ENCODE measurements around the gene TMEM145. TPM values are rescaled to one million over a fixed set of nuclear protein-coding genes. Genes with fewer than 3 reads are reported as not detected.
A peak's percentile ranks its signal among the peaks of the same experiment; 100 is the strongest.

The TMEM145 gene
- polyA plus RNA-seq, 1 donor (not counting 4 experiments of a cell fraction or from before 2014, with no cell fraction given) = not detected

- dilution Hi-C loops (cut with MboI; ENCODE audit: extremely low pct_ligation_motif_present, low sequenced_read_pairs) = no loop called here
Observed at GRCh38 chr19:42311657-42312056, 1.5 kb upstream of the TMEM145 start.

GRCh38 chr19:42312370-42312769 lies 739 bp upstream of the TMEM145 start:
- no peak overlapping the region for H3K4me3 ChIP-seq (ENCODE audit: control insufficient read depth in 2 of 3, extremely low read depth in 1 of 3, insufficient read depth in 2 of 3, low read depth in 1 of 3, low read length in 3 of 3)

More at GRCh38 chr19:42311657-42312056, 1.5 kb upstream of the TMEM145 start:
- Histone ChIP-seq H3K9me1 (ENCODE audit: control insufficient read depth, extremely low read depth, insufficient read depth, low read length) (no peaks in the 10 kb centered on the region), H2AFZ (ENCODE audit: control insufficient read depth, low read length) (no peak overlapping the region), H3K4me1 (ENCODE audit: control insufficient read depth, extremely low read depth, insufficient read depth, low read length) (no peaks in the 10 kb centered on the region), H3K79me2 (ENCODE audit: control insufficient read depth, insufficient read depth, low read length) (no peaks in the 10 kb centered on the region), H3K36me3 (ENCODE audit: control insufficient read depth in 2 of 2, extremely low read depth in 1 of 2, insufficient read depth in 2 of 2, low read length in 2 of 2) (no peaks in the 10 kb centered on the region), H3K4me2 (ENCODE audit: control insufficient read depth, extremely low read depth, insufficient read depth, low read depth, low read length) (no peak overlapping the region), H3K4me3 (ENCODE audit: control insufficient read depth in 2 of 3, extremely low read depth in 1 of 3, insufficient read depth in 2 of 3, low read depth in 1 of 3, low read length in 3 of 3) (no peak overlapping the region), H4K20me1 (ENCODE audit: control insufficient read depth, extremely low read depth, insufficient read depth, low read length) (no peaks in the 10 kb centered on the region), H3K27me3 (ENCODE audit: control insufficient read depth, extremely low read depth, insufficient read depth, low read length) (peaks cover 30% of the 10 kb centered on the region), H3K9me3 (ENCODE audit: control insufficient read depth, low read depth, low read length) (no peaks in the 10 kb centered on the region), H3K9ac (ENCODE audit: control insufficient read depth, extremely low read depth, insufficient read depth, low read length) (no peak overlapping the region), H3K27ac (ENCODE audit: control insufficient read depth, insufficient read depth, low read length) (no peak overlapping the region)
- DNase-seq (ENCODE audit: low read depth, low spot score) = no peak
- TF ChIP-seq CTCF (optimal IDR thresholded peaks at IDR 0.05 in 1 of 3, IDR thresholded peaks at IDR 0.05 in 1 of 3, conservative IDR thresholded peaks at IDR 0.05 in 1 of 3; ENCODE audit: extremely low read depth in 1 of 3, insufficient read depth in 2 of 3, low read length in 3 of 3) = peak in 1 of 3 experiments; percentile 26
- no peak for TF ChIP-seq EZH2 (IDR thresholded peaks at IDR 0.05; ENCODE audit: low read length)
- FAIRE-seq = no peak

More at GRCh38 chr19:42312370-42312769, 739 bp upstream of the TMEM145 start:
- Histone ChIP-seq H4K20me1 (ENCODE audit: control insufficient read depth, extremely low read depth, insufficient read depth, low read length) (no peaks in the 10 kb centered on the region), H3K27me3 (ENCODE audit: control insufficient read depth, extremely low read depth, insufficient read depth, low read length) (peaks cover 31% of the 10 kb centered on the region), H2AFZ (ENCODE audit: control insufficient read depth, low read length) (no peak overlapping the region), H3K27ac (ENCODE audit: control insufficient read depth, insufficient read depth, low read length) (no peak overlapping the region), H3K9me3 (ENCODE audit: control insufficient read depth, low read depth, low read length) (no peaks in the 10 kb centered on the region), H3K36me3 (ENCODE audit: control insufficient read depth in 2 of 2, extremely low read depth in 1 of 2, insufficient read depth in 2 of 2, low read length in 2 of 2) (no peaks in the 10 kb centered on the region), H3K4me1 (ENCODE audit: control insufficient read depth, extremely low read depth, insufficient read depth, low read length) (no peaks in the 10 kb centered on the region), H3K4me2 (ENCODE audit: control insufficient read depth, extremely low read depth, insufficient read depth, low read depth, low read length) (no peak overlapping the region), H3K9me1 (ENCODE audit: control insufficient read depth, extremely low read depth, insufficient read depth, low read length) (no peaks in the 10 kb centered on the region), H3K9ac (ENCODE audit: control insufficient read depth, extremely low read depth, insufficient read depth, low read length) (no peak overlapping the region), H3K79me2 (ENCODE audit: control insufficient read depth, insufficient read depth, low read length) (no peaks in the 10 kb centered on the region)
- dilution Hi-C loops (cut with MboI; ENCODE audit: extremely low pct_ligation_motif_present, low sequenced_read_pairs) = no loop called here
- TF ChIP-seq CTCF (optimal IDR thresholded peaks at IDR 0.05 in 1 of 3, IDR thresholded peaks at IDR 0.05 in 1 of 3, conservative IDR thresholded peaks at IDR 0.05 in 1 of 3; ENCODE audit: extremely low read depth in 1 of 3, insufficient read depth in 2 of 3, low read length in 3 of 3) = no peak
- FAIRE-seq (no peak), DNase-seq (ENCODE audit: low read depth, low spot score) (no peak)

Measured in keratinocyte (primary cell).